Nephron progenitor cell (in vitro differentiated cells): ENCODE measurements around the gene TMEM202.
"Not testable (repeated sequence)": the region's sequence is repeated elsewhere in the genome, so short reads cannot be mapped to it uniquely, and the experiment has no call there.

Experiments used
- DNase-seq: peaks from one replicate; pipeline ENCODE4 v3.0.0; 2021
- H3K27ac Mint-ChIP-seq: 2 replicates; pipeline ENCODE4 v1.8.0; 2021; ENCODE audit warnings: mild to moderate bottlenecking, moderate library complexity, mixed read lengths
- H3K27me3 Mint-ChIP-seq: 2 replicates; pipeline ENCODE4 v1.8.0; 2021; ENCODE audit warnings: mild to moderate bottlenecking, low read depth, mixed read lengths; ENCODE audit not compliant: poor library complexity
- H3K36me3 Mint-ChIP-seq: 2 replicates; pipeline ENCODE4 v1.8.0; 2021; ENCODE audit warnings: low read depth, mixed read lengths
- H3K4me1 Mint-ChIP-seq: 2 replicates; pipeline ENCODE4 v1.8.0; 2021; ENCODE audit warnings: mixed read lengths
- H3K4me3 Mint-ChIP-seq: 2 replicates; pipeline ENCODE4 v1.8.0; 2021; ENCODE audit warnings: mild to moderate bottlenecking, moderate library complexity, mixed read lengths
- H3K9me3 Mint-ChIP-seq: 2 replicates; pipeline ENCODE4 v1.8.0; 2021; ENCODE audit warnings: mild to moderate bottlenecking, moderate library complexity, mixed read lengths
- TF ChIP-seq, protein P1 (sequence below): fragments of 200-600 bp; sonication (generic); IDR thresholded peaks from 2 replicates; pipeline ENCODE4 v1.5.0; 2021; ENCODE audit warnings: antibody characterized with exemption

TMEM202 gene

DNA sequence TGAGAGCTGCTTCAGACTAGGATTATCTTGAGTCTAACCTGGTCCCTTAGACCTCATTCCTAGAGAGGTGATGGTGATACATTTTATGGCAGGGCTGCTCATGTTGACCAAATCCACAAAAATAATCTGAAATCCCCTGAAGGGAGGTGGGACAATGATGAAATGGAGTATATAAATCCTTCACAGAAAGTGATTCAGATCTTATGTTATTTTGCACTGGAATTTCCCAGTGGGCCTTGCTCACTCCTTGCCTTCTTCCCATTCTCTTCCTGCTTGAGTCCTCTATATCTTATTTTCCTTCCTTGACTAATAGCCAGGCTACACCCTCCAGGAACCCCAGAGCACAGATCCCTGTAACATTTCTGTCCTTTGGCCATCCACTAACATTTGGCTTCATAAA lies 10.4 kb upstream of the TMEM202 start:
- Mint-ChIP-seq H3K36me3 (no peaks in the 10 kb centered on the region), H3K4me3 (no peak overlapping the region), H3K9me3 (no peaks in the 10 kb centered on the region), H3K4me1 (no peaks in the 10 kb centered on the region), H3K27ac (no peak overlapping the region), H3K27me3 (peaks cover 92% of the 10 kb centered on the region)
- TF ChIP-seq, protein P1, sequence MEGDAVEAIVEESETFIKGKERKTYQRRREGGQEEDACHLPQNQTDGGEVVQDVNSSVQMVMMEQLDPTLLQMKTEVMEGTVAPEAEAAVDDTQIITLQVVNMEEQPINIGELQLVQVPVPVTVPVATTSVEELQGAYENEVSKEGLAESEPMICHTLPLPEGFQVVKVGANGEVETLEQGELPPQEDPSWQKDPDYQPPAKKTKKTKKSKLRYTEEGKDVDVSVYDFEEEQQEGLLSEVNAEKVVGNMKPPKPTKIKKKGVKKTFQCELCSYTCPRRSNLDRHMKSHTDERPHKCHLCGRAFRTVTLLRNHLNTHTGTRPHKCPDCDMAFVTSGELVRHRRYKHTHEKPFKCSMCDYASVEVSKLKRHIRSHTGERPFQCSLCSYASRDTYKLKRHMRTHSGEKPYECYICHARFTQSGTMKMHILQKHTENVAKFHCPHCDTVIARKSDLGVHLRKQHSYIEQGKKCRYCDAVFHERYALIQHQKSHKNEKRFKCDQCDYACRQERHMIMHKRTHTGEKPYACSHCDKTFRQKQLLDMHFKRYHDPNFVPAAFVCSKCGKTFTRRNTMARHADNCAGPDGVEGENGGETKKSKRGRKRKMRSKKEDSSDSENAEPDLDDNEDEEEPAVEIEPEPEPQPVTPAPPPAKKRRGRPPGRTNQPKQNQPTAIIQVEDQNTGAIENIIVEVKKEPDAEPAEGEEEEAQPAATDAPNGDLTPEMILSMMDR, result no peak
- no peak for DNase-seq

DNA sequence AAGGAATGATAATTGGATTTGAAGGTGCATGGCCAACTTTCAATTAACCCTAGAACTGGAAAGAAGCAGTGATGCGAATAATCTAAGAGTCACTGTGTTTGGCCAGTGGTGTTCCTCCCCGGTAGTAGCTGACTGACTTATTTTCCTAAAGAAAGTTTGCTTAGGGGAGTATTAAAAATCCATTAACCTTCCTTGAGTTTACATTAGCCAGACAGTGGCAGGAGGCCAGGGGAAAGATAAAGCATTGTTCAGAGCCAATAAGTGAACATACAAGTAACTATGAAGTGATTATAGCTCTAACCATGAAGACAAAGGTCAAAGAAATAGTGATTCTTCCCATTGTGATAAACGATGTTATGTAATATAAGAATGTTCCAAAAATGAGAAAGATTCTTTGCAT lies 8.9 kb upstream of the TMEM202 start:
- Mint-ChIP-seq H3K27me3 (peaks cover 87% of the 10 kb centered on the region), H3K27ac (no peak overlapping the region)

DNA sequence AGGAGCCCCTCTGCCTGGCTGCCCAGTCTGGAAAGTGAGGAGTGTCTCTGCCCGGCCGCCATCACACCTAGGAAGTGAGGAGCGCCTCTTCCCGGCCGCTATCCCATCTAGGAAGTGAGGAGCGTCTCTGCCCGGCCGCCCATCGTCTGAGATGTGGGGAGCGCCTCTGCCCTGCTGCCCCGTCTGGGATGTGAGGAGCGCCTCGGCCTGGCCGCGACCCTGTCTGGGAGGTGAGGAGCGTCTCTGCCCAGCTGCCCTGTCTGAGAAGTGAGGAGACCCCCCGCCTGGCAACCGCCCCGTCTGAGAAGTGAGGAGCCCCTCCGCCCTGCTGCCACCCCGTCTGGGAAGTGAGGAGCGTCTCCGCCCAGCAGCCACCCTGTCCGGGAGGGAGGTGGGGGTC lies 1.8 kb upstream of the TMEM202 start:
- H3K27ac Mint-ChIP-seq, H3K4me3 Mint-ChIP-seq, H3K4me1 Mint-ChIP-seq, H3K36me3 Mint-ChIP-seq, DNase-seq: not testable (repeated sequence)
- H3K9me3 Mint-ChIP-seq, result peaks cover 12% of the 10 kb centered on the region
- peaks cover 71% of the 10 kb centered on the region for H3K27me3 Mint-ChIP-seq

More for the DNA sequence above, 8.9 kb upstream of the TMEM202 start:
- DNase-seq, result no peak
- Mint-ChIP-seq H3K9me3 (no peaks in the 10 kb centered on the region), H3K4me3 (no peak overlapping the region), H3K36me3 (no peaks in the 10 kb centered on the region), H3K4me1 (no peaks in the 10 kb centered on the region)
- TF ChIP-seq, protein P1, result no peak

DNA sequence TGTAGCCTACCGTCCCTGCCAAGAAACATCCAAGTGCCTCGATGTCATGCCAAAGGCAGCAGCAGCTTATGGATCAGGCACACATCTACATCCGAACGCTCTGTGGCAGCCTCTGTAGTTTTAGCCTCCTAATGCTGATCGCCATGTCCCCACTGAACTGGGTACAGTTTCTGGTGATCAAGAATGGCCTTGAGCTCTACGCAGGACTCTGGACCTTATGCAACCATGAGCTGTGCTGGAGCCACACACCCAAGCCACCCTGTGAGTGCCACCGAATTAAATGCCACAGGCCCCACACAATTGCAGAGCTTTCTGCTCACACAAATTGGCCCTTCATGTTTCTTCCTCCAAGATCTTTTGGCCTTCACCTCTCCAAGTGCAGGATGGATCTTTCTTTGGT lies 543 bp downstream of the TMEM202 start:
- no peak overlapping the region for H3K4me3 Mint-ChIP-seq
- TF ChIP-seq, protein P1, result no peak
- H3K4me1 Mint-ChIP-seq, result no peaks in the 10 kb centered on the region
- peaks cover 81% of the 10 kb centered on the region for H3K27me3 Mint-ChIP-seq
- no peak overlapping the region for H3K27ac Mint-ChIP-seq
- H3K36me3 Mint-ChIP-seq, result no peaks in the 10 kb centered on the region
- DNase-seq, result no peak
- peaks cover 12% of the 10 kb centered on the region for H3K9me3 Mint-ChIP-seq

DNA sequence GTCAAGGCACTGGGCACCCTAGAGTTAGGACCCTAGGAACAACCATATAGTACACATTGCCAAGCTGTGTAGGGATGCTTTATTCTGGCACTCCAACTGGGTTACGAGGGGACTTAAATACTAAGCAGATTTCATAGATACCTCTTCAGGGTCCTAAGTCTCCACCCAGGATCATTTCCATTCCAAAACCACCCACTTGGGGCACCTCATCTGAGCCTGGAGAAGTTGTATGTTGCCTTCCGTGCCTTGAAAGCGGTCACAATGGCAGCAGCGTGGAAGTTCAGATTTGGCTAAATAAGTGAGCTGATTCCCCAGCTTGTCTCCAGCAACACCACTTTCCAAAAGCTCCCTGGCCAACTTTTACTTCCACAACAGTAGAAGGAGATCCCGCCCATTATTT lies 4.6 kb downstream of the TMEM202 start:
- H3K36me3 Mint-ChIP-seq, result no peaks in the 10 kb centered on the region
- peaks cover 97% of the 10 kb centered on the region for H3K27me3 Mint-ChIP-seq

DNA sequence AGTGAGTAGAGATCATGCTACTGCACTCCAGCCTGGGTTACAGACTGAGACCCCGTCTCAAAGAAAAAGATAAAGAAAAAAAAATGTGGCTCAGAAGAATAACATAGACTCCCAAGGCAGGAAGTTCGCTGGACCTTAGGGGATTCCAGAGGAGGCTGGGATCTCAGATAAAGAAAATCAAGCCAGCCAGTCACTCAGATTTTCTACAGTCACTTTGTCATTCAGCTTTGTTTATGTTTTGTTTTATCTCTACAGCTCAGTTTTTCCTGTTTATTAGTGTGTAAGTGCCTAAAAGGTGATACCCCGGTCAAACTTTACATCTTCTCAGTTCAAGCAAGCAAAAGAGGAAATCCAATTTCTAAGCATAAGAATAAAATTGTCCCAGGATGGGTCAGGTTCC lies 6.3 kb downstream of the TMEM202 start:
- TF ChIP-seq, protein P1, result no peak
- no peaks in the 10 kb centered on the region for H3K9me3 Mint-ChIP-seq
- no peaks in the 10 kb centered on the region for H3K36me3 Mint-ChIP-seq
- no peak for DNase-seq
- H3K4me3 Mint-ChIP-seq, result no peak overlapping the region
- H3K27me3 Mint-ChIP-seq, result peaks cover 97% of the 10 kb centered on the region
- H3K27ac Mint-ChIP-seq, result no peak overlapping the region
- H3K4me1 Mint-ChIP-seq, result no peaks in the 10 kb centered on the region

More for the DNA sequence above, 4.6 kb downstream of the TMEM202 start:
- no peak overlapping the region for H3K4me3 Mint-ChIP-seq
- TF ChIP-seq, protein P1, result no peak
- no peak overlapping the region for H3K27ac Mint-ChIP-seq
- H3K9me3 Mint-ChIP-seq, result no peaks in the 10 kb centered on the region
- no peak for DNase-seq
- H3K4me1 Mint-ChIP-seq, result no peaks in the 10 kb centered on the region
